Measurements from ENCODE around the gene TAS1R3.

DNA sequence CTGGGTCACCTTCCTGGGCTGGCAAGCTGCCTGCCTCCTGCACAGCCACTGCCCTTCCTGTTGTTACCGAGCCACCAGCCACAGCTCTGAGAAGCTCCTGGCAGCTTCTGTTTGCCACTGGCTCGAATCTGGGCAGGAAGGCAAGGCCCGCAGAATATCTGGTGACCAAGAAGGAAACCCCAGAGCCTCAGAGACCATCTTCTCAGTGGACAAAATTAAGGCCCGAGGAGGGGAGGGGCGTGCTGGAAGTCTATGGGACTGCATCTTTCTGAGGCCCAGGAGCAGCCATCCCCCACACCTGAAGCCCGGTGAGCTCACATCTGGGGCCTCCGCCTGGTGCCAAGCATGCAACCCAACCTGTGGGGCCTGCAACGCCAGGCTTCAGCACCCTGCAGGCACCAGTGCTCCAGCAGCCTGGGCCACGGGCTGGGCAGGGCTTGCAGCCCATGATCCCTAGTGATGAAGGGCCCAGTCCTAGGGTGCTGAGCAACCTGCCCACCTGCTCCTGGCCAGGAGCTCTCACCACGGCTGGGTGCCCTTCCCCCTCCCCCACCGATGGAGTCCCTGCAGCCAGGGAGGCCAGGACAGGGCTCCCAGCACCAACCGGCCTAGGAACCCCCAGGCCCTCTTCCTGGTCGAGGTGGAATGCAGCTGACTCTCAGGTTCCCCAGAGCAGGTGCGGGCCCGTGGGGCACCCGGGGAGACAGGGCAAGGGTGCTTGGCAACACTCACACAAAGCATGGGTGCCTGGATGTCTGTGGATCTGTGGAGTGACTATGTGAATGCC, 5.6 kb upstream of the TAS1R3 start:
- TF ChIP-seq POLR2AphosphoS5 (IDR thresholded peaks at IDR 0.05; ENCODE audit: low read depth, low read length), result no peak
- TF ChIP-seq REST (IDR thresholded peaks at IDR 0.05; ENCODE audit: insufficient read depth in 1 of 2, low read depth in 2 of 2, low read length in 2 of 2), result no peak

Data from PFSK-1 (cell line).